ENCODE measurements around the gene CDKN1C. TPM values are rescaled to one million over a fixed set of nuclear protein-coding genes. Genes with fewer than 3 reads are reported as not detected.

Gene CDKN1C
- polyA plus RNA-seq, 1 of the 3 experiments (the other 2 are of a cell fraction): 1.6 TPM

- WGBS (ENCODE audit: low lambda C conversion rate): 53% methylated on average over 11 of the region's 12 CpGs
- peak overlapping the region in 1 of 2 experiments; percentile 47; a peak in 2 of 4 replicates for H3K27ac ChIP-seq (ENCODE audit: low read depth in 2 of 2, low read length in 1 of 2)
- H3K36me3 ChIP-seq (replicated peaks in 1 of 2; ENCODE audit: control insufficient read depth in 1 of 2, insufficient read depth in 2 of 2, low read length in 1 of 2): no peaks in the 10 kb centered on the region
- no peak overlapping the region for H2AFZ ChIP-seq (ENCODE audit: low read depth)
- no peaks in the 10 kb centered on the region for H3K27me3 ChIP-seq (ENCODE audit: insufficient read depth)
- ChIA-PET POLR2A (no interaction called here), CTCF (interaction anchor here (2.0 to 2.1 kb wide), 3 partner anchors 10 to 366 kb away, joined by 6 to 29 read pairs (median 10); partner anchors contain the start of gene CDKN1C)
- H3F3A ChIP-seq (replicated peaks; ENCODE audit: insufficient read depth): peaks cover 7% of the 10 kb centered on the region
- H3K4me2 ChIP-seq: peak overlapping the region; percentile 67
- H4K20me1 ChIP-seq (ENCODE audit: insufficient read depth): no peaks in the 10 kb centered on the region
- H3K9me3 ChIP-seq: no peaks in the 10 kb centered on the region
- no peak for DNase-seq
- H3K4me1 ChIP-seq (ENCODE audit: control insufficient read depth in 1 of 2, insufficient read depth in 2 of 2, low read depth in 1 of 2, low read length in 1 of 2): peaks cover 17 to 18% of the 10 kb centered on the region in 2 experiments; a peak in 3 of 4 replicates
- peak; percentile 74 for TF ChIP-seq TCF12 (IDR thresholded peaks at IDR 0.05)
- TF ChIP-seq MAX (IDR thresholded peaks at IDR 0.05; ENCODE audit: low read depth): peak; percentile 99
- peak; percentile 46; the same call in 1 of the 2 replicates for TF ChIP-seq GABPA (IDR thresholded peaks at IDR 0.05; ENCODE audit: low read depth)
- no peak for TF ChIP-seq RFX5 (IDR thresholded peaks at IDR 0.05; ENCODE audit: low read length)
- no peak for TF ChIP-seq YY1 (IDR thresholded peaks at IDR 0.05; ENCODE audit: low read depth)
- TF ChIP-seq REST (IDR thresholded peaks at IDR 0.05; ENCODE audit: low read depth, low read length): peak; percentile 39; the same call in 1 of the 2 replicates
- TF ChIP-seq NRF1 (IDR thresholded peaks at IDR 0.05; ENCODE audit: low read depth, low read length): no peak
- TF ChIP-seq USF1 (IDR thresholded peaks at IDR 0.05; ENCODE audit: borderline replicate concordance, low read depth): peak; percentile 72; the same call in 1 of the 2 replicates
- TF ChIP-seq FOXJ3 (CRISPR knock-in tag; IDR thresholded peaks at IDR 0.05): no peak
- no peak; the same call in 1 of the 2 replicates for TF ChIP-seq RXRA (IDR thresholded peaks at IDR 0.05; ENCODE audit: borderline replicate concordance, low read depth)
- TF ChIP-seq USF2 (IDR thresholded peaks at IDR 0.05; ENCODE audit: borderline replicate concordance, low read depth, low read length): no peak
- TF ChIP-seq EP300 (IDR thresholded peaks at IDR 0.05; ENCODE audit: borderline replicate concordance in 1 of 2, low read depth in 1 of 2, low read length in 1 of 2): 0 out of 4 replicates have a peak, but pooled peaks of 1 of the 2 experiments have one; percentile 22
- TF ChIP-seq, protein P1, sequence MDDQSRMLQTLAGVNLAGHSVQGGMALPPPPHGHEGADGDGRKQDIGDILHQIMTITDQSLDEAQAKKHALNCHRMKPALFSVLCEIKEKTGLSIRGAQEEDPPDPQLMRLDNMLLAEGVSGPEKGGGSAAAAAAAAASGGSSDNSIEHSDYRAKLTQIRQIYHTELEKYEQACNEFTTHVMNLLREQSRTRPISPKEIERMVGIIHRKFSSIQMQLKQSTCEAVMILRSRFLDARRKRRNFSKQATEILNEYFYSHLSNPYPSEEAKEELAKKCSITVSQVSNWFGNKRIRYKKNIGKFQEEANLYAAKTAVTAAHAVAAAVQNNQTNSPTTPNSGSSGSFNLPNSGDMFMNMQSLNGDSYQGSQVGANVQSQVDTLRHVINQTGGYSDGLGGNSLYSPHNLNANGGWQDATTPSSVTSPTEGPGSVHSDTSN (IDR thresholded peaks at IDR 0.05): peak; percentile 49
- no peak for TF ChIP-seq FOXM1 (IDR thresholded peaks at IDR 0.05; ENCODE audit: low read depth)
- peak; percentile 28; the same call in 1 of the 2 replicates for TF ChIP-seq ELF1 (IDR thresholded peaks at IDR 0.05)
- peak; percentile 76; the same call in 1 of the 2 replicates for TF ChIP-seq FOSL2 (IDR thresholded peaks at IDR 0.05; ENCODE audit: borderline replicate concordance, low read depth)
- TF ChIP-seq SMC3 (IDR thresholded peaks at IDR 0.05; ENCODE audit: low read depth, low read length): no peak
- no peak for TF ChIP-seq MXI1 (IDR thresholded peaks at IDR 0.05; ENCODE audit: low read depth, low read length)
- peak; percentile 53; the same call in 1 of the 2 replicates for TF ChIP-seq POLR2AphosphoS5 (IDR thresholded peaks at IDR 0.05; ENCODE audit: low read depth, low read length)
- H3K79me2 ChIP-seq (ENCODE audit: insufficient read depth): no peaks in the 10 kb centered on the region
- no peak overlapping the region for H3K4me3 ChIP-seq (ENCODE audit: low read depth in 2 of 2, low read length in 1 of 2)
- H3K9me2 ChIP-seq: no peaks in the 10 kb centered on the region
- H3K9ac ChIP-seq: peak overlapping the region; percentile 14; the same call in 1 of the 2 replicates
These were observed 12.9 kb upstream of the CDKN1C start for GRCh38 chr11:2898366-2899079.

Data from SK-N-SH (cell line).